HepG2 (cell line): ENCODE measurements around the gene SLC43A1. TPM values are rescaled to one million over a fixed set of nuclear protein-coding genes. Genes with fewer than 3 reads are reported as not detected.

Experiments
- CHD4 ChIP-seq: fragments of 200-600 bp; sonication (generic); IDR thresholded peaks from 2 replicates; pipeline ENCODE4 v1.7.0; 2017; ENCODE audit warnings: mild to moderate bottlenecking, low read length, borderline replicate concordance
- FOSL2 ChIP-seq: sonication (generic); formaldehyde crosslinking; IDR thresholded peaks from 2 replicates; pipeline ENCODE4 v1.4.0; 2020; ENCODE audit warnings: missing genetic modification reagents
- IRF9 ChIP-seq: sonication (generic); formaldehyde crosslinking; IDR thresholded peaks from 2 replicates; pipeline ENCODE4 v1.8.0; 2022; ENCODE audit warnings: missing genetic modification reagents, mild to moderate bottlenecking, borderline replicate concordance
- KLF6 ChIP-seq: IDR thresholded peaks from 2 replicates; pipeline ENCODE4 v1.8.0; 2016; ENCODE audit warnings: missing biosample characterization, missing genetic modification reagents
- ZNF354B ChIP-seq: sonication (generic); formaldehyde crosslinking; IDR thresholded peaks from 2 replicates; pipeline ENCODE4 v1.8.0; 2022; ENCODE audit warnings: mild to moderate bottlenecking, missing genetic modification reagents
- ZNF512B ChIP-seq: sonication (generic); formaldehyde crosslinking; IDR thresholded peaks from 2 replicates; pipeline ENCODE4 v1.5.1; 2020; ENCODE audit warnings: missing genetic modification reagents, mild to moderate bottlenecking, borderline replicate concordance
- ZNF839 ChIP-seq: sonication (generic); formaldehyde crosslinking; IDR thresholded peaks from 2 replicates; pipeline ENCODE4 v1.4.0; 2020; ENCODE audit warnings: missing genetic modification reagents, mild to moderate bottlenecking, borderline replicate concordance
- polyA plus RNA-seq, 8 experiments: library from polyadenylated mRNA; depleted of rRNA in 3 of 8; stranded (reverse) in 7 of 8; unstranded in 1 of 8; fragments of >200 nt; fragmentation: Illumina TruSeq in 4 of 8; extraction: Trizol in 4 of 8; gene quantifications; 2 replicates each; pipeline versions ENCODE4 v1.2.1 to v1.2.3, GENCODE V29; 2011 to 2016; ENCODE audit warnings: low read depth in 4 of 8, missing spikeins in 1 of 8, mixed read lengths in 1 of 8; ENCODE audit not compliant: insufficient read depth in 1 of 8
- total RNA-seq, 5 experiments: library from RNA; depleted of rRNA; stranded (reverse); fragments of >200 nt; fragmentation: Illumina TruSeq; extraction: Trizol; gene quantifications; 2 replicates each; pipeline ENCODE4 v1.2.3, GENCODE V29; 2016; ENCODE audit warnings: low read depth in 1 of 5
- TF ChIP-seq, protein P1 (sequence below), 2 experiments: sonication (generic) in 1 of 2; formaldehyde crosslinking in 1 of 2; IDR thresholded peaks; 2 replicates each; pipeline versions ENCODE4 v1.4.0 to v1.6.1; 2018 to 2020; ENCODE audit warnings: missing genetic modification reagents in 2 of 2, borderline replicate concordance in 1 of 2, low read depth in 1 of 2, mild to moderate bottlenecking in 1 of 2, missing biosample characterization in 1 of 2
- TF ChIP-seq, protein P2 (sequence below), 2 experiments: fragments of 450-650 bp in 1 of 2; sonication (generic) in 1 of 2; formaldehyde crosslinking in 1 of 2; IDR thresholded peaks; 2 replicates each; pipeline versions ENCODE4 v1.6.1 to v1.8.0; 2016 to 2022; ENCODE audit warnings: antibody characterized with exemption in 1 of 2, mild to moderate bottlenecking in 1 of 2, missing genetic modification reagents in 1 of 2

The SLC43A1 gene
- total and polyA plus RNA-seq, 2 of the 13 experiments (the other 11 are each of a cell fraction or from before 2014, with no cell fraction given): 72.3 to 87.6 TPM

GRCh38 chr11:57514538-57515331 lies 767 bp downstream of the SLC43A1 start (continued):
- TF ChIP-seq FOSL2 (CRISPR knock-in tag) (0 out of 2 replicates have a peak, but pooled peaks have one; percentile 12), IRF9 (CRISPR knock-in tag) (no peak), CHD4 (peak; percentile 83), KLF6 (CRISPR knock-in tag) (no peak; the same call in 1 of the 2 replicates), ZNF354B (CRISPR knock-in tag) (peak; percentile 75; the same call in 1 of the 2 replicates), ZNF512B (CRISPR knock-in tag) (no peak), ZNF839 (CRISPR knock-in tag) (0 out of 2 replicates have a peak, but pooled peaks have one; percentile 30)
- TF ChIP-seq, protein P1, sequence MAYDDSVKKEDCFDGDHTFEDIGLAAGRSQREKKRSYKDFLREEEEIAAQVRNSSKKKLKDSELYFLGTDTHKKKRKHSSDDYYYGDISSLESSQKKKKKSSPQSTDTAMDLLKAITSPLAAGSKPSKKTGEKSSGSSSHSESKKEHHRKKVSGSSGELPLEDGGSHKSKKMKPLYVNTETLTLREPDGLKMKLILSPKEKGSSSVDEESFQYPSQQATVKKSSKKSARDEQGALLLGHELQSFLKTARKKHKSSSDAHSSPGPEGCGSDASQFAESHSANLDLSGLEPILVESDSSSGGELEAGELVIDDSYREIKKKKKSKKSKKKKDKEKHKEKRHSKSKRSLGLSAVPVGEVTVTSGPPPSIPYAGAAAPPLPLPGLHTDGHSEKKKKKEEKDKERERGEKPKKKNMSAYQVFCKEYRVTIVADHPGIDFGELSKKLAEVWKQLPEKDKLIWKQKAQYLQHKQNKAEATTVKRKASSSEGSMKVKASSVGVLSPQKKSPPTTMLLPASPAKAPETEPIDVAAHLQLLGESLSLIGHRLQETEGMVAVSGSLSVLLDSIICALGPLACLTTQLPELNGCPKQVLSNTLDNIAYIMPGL (CRISPR knock-in tag; IDR thresholded peaks at IDR 0.05; ENCODE audit: borderline replicate concordance in 1 of 2, low read depth in 1 of 2): peak in 1 of 2 experiments; percentile 67; a peak in 1 of 4 replicates
- TF ChIP-seq, protein P2, sequence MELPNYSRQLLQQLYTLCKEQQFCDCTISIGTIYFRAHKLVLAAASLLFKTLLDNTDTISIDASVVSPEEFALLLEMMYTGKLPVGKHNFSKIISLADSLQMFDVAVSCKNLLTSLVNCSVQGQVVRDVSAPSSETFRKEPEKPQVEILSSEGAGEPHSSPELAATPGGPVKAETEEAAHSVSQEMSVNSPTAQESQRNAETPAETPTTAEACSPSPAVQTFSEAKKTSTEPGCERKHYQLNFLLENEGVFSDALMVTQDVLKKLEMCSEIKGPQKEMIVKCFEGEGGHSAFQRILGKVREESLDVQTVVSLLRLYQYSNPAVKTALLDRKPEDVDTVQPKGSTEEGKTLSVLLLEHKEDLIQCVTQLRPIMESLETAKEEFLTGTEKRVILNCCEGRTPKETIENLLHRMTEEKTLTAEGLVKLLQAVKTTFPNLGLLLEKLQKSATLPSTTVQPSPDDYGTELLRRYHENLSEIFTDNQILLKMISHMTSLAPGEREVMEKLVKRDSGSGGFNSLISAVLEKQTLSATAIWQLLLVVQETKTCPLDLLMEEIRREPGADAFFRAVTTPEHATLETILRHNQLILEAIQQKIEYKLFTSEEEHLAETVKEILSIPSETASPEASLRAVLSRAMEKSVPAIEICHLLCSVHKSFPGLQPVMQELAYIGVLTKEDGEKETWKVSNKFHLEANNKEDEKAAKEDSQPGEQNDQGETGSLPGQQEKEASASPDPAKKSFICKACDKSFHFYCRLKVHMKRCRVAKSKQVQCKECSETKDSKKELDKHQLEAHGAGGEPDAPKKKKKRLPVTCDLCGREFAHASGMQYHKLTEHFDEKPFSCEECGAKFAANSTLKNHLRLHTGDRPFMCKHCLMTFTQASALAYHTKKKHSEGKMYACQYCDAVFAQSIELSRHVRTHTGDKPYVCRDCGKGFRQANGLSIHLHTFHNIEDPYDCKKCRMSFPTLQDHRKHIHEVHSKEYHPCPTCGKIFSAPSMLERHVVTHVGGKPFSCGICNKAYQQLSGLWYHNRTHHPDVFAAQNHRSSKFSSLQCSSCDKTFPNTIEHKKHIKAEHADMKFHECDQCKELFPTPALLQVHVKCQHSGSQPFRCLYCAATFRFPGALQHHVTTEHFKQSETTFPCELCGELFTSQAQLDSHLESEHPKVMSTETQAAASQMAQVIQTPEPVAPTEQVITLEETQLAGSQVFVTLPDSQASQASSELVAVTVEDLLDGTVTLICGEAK (IDR thresholded peaks at IDR 0.05): no peak
- TF ChIP-seq, protein P2 (CRISPR knock-in tag; IDR thresholded peaks at IDR 0.05): 0 out of 2 replicates have a peak, but pooled peaks have one; percentile 8
